ENCODE measurements around the gene ZNF790. TPM values are rescaled to one million over a fixed set of nuclear protein-coding genes. Genes with fewer than 3 reads are reported as not detected.

Gene ZNF790
- total RNA-seq, result 10 to 100 TPM in 1 of 4 donors, 1 to 10 TPM in 3; 8.6 to 13.3 (median 9.6) TPM
- 1 to 10 TPM; 1.8 to 3.3 (median 2.3) TPM for polyA plus RNA-seq

DNA sequence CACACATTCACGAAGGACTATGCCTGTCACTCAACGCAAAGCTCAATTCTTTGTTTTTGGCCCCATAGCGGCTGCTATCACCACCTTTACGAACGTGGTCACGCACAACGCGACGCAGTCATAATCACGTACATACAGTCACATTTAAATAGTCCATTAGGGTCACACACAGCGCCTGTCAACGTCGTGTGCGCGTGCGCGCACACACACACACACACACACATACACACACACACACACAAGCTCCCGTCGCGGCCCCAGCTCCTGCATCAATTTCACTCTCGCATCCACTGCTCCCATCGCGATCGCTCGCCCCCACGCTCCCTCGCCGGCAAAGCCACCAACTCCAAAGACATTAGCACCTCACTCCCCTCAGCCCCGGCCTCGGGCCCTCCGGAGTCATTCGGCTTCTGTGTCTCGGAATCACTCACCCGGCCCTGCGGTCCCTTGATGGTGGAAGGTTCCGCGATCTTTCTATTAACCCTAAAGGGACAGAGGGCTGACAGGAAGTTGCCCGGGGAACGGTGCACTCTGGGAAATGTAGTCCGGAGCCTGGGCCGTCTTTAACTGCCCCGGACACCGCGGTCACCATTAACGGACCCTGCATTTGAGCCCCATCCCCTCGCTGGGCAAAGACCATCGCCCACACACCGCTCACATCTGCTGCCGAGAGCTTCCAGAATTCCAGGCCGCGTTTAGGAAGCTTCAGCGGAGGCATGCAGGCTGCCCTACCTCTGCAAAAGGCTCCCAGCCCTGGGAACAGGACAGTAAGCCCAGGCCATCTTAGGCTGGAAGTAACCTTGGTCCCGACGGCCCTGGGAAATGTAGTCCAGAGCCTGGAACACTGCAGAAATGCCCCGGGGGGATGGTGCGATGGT, at the start of gene ZNF790:
ZNF790 (minus strand) TSS at position 482 of the 878 bp plus-strand sequence. CDS start 12,768 bp downstream, outside the sequence.
- Histone ChIP-seq H3K9me3 (peaks cover 9 to 12% (median 10%) of the 10 kb centered on the region in 4 donors), H3K4me3 (peak within 1 kb of the TSS; percentile 58 to 82 (median 71)), H3K27ac (peak within 1 kb of the TSS; percentile 82 to 90 (median 88)), H3K36me3 (peaks cover 0 to 18% (median 10%) of the 10 kb centered on the region in 4 donors), H3K27me3 (no peaks in the 10 kb centered on the region), H3K4me1 (peaks cover 0 to 20% (median 14%) of the 10 kb centered on the region in 4 donors)
- 1% methylated on average over 56 of the region's 56 CpGs for WGBS, 2 donors
- intact Hi-C loops (cut with DNase I), result loop anchor here (1.0 to 10.0 kb wide), 5 partner anchors 12 to 239 kb away; partner anchors contain the start of genes ZNF345, ZNF420, ZNF461 and ZNF850
- peak; percentile 94 for DNase-seq
- peak; percentile 14 to 75 (median 56) for TF ChIP-seq POLR2AphosphoS5 (IDR thresholded peaks at IDR 0.05)
- TF ChIP-seq EP300 (IDR thresholded peaks at IDR 0.05), result no peak
- TF ChIP-seq, protein P1, sequence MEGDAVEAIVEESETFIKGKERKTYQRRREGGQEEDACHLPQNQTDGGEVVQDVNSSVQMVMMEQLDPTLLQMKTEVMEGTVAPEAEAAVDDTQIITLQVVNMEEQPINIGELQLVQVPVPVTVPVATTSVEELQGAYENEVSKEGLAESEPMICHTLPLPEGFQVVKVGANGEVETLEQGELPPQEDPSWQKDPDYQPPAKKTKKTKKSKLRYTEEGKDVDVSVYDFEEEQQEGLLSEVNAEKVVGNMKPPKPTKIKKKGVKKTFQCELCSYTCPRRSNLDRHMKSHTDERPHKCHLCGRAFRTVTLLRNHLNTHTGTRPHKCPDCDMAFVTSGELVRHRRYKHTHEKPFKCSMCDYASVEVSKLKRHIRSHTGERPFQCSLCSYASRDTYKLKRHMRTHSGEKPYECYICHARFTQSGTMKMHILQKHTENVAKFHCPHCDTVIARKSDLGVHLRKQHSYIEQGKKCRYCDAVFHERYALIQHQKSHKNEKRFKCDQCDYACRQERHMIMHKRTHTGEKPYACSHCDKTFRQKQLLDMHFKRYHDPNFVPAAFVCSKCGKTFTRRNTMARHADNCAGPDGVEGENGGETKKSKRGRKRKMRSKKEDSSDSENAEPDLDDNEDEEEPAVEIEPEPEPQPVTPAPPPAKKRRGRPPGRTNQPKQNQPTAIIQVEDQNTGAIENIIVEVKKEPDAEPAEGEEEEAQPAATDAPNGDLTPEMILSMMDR (IDR thresholded peaks at IDR 0.05), result no peak
- peak in 1 of 2 donors; percentile 17 for TF ChIP-seq POLR2A (IDR thresholded peaks at IDR 0.05)

DNA sequence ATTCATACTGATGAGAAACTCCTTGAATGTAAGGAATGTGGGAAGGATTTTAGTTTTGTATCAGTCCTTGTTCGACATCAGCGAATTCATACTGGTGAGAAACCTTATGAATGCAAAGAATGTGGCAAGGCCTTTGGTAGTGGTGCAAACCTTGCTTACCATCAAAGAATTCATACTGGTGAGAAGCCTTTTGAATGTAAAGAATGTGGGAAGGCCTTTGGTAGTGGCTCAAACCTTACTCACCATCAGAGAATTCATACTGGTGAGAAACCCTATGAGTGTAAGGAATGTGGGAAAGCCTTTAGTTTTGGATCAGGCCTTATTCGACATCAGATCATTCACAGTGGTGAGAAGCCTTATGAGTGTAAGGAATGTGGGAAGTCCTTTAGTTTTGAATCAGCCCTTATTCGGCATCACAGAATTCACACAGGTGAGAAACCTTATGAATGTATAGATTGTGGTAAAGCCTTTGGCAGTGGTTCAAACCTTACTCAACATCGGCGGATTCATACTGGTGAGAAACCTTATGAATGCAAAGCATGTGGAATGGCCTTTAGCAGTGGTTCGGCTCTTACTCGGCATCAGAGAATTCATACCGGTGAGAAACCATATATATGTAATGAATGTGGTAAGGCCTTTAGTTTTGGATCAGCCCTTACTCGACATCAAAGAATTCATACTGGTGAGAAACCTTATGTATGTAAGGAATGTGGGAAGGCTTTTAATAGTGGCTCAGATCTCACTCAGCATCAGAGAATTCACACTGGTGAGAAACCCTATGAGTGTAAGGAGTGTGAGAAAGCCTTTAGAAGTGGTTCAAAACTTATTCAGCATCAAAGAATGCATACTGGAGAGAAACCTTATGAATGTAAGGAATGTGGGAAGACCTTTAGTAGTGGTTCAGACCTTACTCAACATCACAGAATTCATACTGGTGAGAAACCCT, 39.1 kb upstream of the ZNF790 start:
- intact Hi-C loops (cut with DNase I), result no loop called here
- Histone ChIP-seq H3K27ac (no peak overlapping the region), H3K4me3 (no peak overlapping the region), H3K27me3 (no peaks in the 10 kb centered on the region), H3K4me1 (no peaks in the 10 kb centered on the region), H3K36me3 (peaks cover 14 to 85% (median 62%) of the 10 kb centered on the region in 4 donors), H3K9me3 (peaks cover 47 to 93% (median 75%) of the 10 kb centered on the region in 4 donors)
- WGBS, 2 donors, result 97 to 98% methylated on average over 10 of the region's 10 CpGs
- no peak for DNase-seq
- TF ChIP-seq POLR2AphosphoS5 (IDR thresholded peaks at IDR 0.05), result no peak
- TF ChIP-seq, protein P1 (IDR thresholded peaks at IDR 0.05), result no peak
- no peak for TF ChIP-seq POLR2A (IDR thresholded peaks at IDR 0.05)
- no peak for TF ChIP-seq EP300 (IDR thresholded peaks at IDR 0.05)

DNA sequence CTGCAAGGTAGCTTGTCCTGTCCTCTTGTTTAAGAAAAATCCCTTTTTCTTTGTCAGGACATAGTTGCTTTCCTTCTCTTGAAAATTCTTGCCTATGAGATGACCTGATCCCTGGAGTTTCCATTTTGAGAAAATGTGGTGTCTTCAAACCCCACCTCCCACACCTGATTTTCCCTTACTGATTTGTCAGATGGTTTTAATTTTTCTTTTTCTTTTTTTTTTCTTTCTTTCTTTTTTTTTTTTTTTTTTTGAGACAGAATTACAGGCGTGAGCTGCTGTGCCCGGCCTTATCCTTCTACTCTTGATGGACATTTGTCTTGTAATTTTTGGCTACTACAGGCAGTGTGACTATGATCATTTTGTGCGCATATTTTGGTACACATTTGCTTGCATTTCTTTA, 13.7 kb upstream of the ZNF790 start:
- 95 to 99% methylated on average over 3 of the region's 3 CpGs for WGBS, 2 donors
- Histone ChIP-seq H3K9me3 (peaks cover 0 to 4% (median 2%) of the 10 kb centered on the region in 4 donors), H3K36me3 (peaks cover 0 to 36% (median 16%) of the 10 kb centered on the region in 4 donors), H3K4me3 (peak overlapping the region in 2 of 4 donors; percentile 73 to 77), H3K27ac (no peak overlapping the region), H3K27me3 (no peaks in the 10 kb centered on the region), H3K4me1 (peaks cover 0 to 22% (median 17%) of the 10 kb centered on the region in 4 donors)
- TF ChIP-seq EP300 (IDR thresholded peaks at IDR 0.05), result no peak
- TF ChIP-seq POLR2A (IDR thresholded peaks at IDR 0.05), result no peak
- TF ChIP-seq, protein P1 (IDR thresholded peaks at IDR 0.05), result no peak
- no peak for TF ChIP-seq POLR2AphosphoS5 (IDR thresholded peaks at IDR 0.05)
- intact Hi-C loops (cut with DNase I), result loop anchor here (2.0 kb wide), 2 partner anchors 65 to 79 kb away; partner anchors contain the start of genes ZNF568, ZNF829 and ZNF850
- no peak for DNase-seq
